ENCODE data around the gene TPTE2.
"Not testable (repeated sequence)": the region's sequence is repeated elsewhere in the genome, so short reads cannot be mapped to it uniquely, and the experiment has no call there.

Gene TPTE2

DNA sequence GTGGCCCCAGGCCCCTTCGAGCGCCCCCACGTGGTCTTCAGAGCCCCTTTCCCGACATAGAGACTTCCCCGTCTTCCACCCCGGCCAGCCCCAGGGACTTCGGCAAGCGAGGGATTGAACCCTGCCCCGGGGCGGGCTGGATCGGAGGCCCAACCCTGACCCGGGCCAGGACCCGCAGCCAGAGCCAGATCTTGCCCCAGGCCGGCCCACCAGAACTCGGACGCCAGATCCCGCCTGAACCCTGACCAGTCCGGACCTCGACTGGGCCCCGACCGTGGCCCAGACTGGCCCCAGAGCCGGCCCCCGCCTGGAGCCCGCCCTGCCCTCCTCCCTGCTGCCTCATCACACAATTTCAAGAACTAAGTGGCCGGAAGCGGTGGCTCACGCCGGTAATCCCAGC is 253 bp upstream of the TPTE2 start:
- no peak for DNase-seq

DNA sequence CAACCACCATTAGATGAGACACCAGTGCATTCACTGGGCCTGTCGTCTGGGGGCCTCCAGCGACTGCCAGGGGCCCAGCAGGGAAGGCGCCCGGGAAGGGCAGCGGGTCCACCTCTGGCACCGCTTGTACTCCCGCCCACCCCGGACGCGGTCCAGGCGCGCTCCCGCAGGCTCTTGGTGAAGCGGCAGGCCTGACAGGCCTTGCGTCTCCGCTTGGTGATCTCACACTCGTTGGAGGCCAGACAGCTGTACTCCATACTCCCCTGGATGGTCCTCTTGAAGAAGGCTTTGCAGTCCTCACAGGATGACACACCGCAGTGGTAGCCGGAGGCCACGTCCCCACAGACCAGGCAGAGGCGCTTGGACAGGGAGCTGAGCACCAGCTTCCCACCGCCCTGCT is 660 bp downstream of the TPTE2 start:
- not testable (repeated sequence) for DNase-seq

DNA sequence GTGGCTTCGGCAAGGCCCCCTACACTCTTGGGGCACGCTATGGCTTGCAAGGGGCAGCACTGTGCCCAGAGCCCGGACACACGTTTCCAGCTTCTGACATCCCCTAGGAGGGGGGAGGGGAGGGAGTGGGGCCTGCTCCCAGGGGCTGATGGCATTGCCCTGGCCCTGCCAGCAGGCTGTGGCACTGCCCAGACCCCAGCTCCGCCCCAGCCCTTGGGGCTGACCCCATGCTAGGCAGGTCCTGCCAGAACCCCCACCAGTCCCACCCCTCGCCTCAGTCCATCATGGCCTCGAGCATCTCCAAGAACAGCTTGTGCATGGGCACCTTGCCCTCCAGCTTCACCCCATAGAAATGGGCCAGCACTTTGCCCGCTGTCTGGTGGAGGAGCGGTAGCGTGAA is 1.6 kb downstream of the TPTE2 start:
- DNase-seq: not testable (repeated sequence)

DNA sequence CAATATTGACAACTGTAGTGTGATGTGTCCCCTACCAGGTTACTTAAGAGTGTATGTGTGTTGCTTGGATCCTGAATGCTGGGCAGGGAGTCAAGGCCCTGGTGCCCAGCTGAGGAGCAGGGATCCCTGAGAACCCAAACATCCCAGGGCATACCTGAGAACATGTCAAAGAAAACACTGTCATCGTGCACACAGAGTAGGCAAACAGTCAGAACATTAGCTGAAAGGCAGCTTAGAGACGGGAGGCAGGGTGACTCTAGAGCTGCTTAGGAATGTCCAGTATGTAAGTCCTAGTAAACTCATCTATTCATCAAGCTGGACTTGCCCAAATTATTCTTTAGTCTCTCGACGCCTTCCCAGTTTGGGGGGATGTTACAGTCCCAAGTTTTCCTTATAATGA is 4.0 kb downstream of the TPTE2 start:
- not testable (repeated sequence) for DNase-seq

DNA sequence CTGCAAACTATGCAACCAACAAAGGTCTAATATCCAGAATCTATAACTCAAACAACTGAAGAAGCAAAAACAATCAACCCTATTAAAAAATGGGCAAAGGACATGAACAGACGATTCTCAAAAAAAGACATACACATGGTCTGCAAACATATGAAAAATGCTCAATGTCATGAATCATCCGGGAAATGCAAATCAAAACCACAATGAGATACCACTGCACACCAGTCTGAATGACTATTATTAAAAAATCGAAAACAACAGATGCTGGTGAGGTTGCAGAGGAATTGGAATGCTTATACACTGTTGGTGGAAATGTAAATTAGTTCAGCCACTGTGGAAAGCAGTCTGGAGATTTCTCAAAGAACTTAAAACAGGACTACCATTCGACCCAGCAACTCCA is 12.1 kb downstream of the TPTE2 start:
- DNase-seq: not testable (repeated sequence)

DNA sequence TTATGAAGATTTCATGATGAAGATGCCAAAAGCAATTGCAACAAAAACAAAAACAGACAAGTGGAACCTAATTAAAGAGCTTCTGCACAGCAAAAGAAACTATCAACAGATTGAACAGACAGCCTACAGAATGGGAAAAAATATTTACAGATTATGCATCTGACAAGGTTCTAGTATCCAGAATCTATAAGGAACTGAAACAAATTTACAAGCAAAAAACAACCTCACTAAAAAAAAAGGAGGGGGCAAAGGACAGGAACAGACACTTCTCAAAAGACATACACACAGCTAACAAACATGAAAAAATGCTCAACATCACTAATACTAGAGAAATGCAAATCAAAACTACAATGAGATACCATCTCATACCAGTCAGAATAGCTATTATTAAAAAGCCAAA is 35.7 kb downstream of the TPTE2 start:
- DNase-seq: not testable (repeated sequence)

DNA sequence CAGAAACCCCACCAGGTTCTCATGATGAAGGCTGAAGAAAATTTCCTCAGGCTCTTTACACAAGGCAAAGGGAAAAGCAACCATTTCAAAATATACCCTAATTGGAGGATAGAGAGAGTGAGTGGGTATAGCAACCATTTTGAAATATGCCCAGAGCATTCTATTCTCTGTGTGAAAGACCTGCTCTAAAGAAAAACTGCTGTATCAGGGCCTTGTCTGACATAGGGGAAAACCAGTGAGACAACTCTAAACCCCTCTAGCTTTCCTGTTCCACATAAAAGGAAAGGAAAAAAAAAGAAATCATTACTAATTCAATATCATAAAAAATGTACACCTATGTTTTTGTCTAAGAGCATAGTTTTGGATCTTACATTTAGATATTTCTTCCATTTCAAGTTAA is 42.3 kb downstream of the TPTE2 start:
- no peak for DNase-seq

DNA sequence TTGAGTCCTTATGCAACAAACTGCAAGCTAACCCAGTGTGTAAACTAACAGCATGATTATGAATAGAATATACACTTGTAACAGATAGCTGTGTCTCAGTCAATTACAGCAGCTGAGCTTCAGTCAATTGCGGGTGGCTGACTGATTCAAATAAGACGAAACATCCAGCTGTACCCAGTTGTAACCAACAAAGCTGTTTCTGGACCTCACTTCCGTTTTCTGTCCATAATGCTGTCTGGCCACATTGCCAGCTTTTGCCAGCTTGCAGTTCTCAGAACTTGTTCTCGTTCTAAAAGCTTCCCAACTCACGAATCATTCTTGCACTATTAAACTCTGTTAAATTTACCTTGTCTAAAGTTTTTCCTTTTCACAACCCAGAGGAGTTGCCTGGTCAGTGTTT is 53.7 kb downstream of the TPTE2 start:
- not testable (repeated sequence) for DNase-seq

DNA sequence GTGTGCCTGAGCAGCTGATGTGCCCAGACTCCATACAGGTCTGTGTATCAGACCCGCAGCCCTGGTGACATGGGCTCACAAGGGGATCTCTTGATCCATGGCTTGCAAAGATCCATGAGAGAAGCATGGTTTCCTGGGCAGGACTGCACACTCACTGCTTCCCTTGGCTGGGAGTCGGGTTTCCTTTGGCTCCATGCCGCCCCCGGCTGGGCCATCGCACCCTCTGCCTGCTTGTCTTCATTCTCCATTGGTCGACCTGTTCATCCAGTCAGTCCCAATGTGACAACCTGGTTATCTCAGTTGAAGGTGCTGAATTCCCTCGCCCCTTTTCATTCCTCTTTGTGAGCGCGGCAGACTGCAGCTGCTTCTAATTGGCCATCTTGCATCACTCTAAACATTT is 101.2 kb downstream of the TPTE2 start:
- not testable (repeated sequence) for DNase-seq

DNA sequence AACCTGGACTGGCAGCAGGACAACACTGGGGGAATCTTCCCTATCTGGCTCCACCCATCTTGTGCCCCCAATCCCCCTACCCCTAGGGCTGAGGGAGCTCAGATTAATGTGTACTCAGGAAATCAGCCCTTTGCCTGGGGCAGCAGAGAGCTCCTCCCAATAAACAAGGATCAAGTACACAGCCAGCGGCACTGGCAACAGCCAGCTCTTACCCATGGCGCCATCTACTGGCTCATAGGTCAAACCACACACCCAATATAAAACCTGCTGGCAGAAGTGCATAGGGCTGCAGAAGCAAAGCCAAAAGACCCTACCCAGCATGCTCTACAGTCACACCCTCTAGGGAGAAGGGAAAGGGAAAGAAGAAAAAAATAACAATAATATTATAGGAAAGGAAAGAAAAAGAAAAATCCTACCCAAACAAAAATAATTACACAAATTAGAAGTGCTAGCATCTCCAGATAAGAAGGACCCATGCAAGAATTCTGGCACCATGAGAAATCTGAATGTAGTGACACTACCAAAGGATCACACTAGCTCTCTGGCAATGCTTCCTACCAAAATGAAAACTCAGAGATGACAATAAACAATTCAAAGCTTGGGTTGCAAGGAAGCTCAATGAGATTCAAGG is 122.2 kb downstream of the TPTE2 start:
- not testable (repeated sequence) for DNase-seq

DNA sequence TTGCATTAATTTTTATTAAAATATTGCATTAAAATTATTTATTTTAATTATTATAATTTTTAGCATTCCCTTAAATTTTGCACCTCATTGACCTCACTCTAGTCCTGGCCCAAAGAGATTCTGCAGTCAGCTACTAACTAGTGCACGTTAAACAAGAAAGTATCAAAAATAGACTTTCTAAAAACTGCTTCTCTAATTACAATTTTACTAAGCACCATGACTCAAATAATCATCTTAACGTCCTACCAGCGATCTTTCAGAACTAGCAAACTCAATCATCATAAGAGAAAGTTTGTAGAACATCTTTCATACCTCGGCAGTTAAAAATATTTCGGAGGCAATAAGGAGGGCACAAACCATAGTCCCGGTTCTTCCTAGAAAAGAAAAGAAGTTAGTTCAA is 123.6 kb downstream of the TPTE2 start:
- not testable (repeated sequence) for DNase-seq

DNA sequence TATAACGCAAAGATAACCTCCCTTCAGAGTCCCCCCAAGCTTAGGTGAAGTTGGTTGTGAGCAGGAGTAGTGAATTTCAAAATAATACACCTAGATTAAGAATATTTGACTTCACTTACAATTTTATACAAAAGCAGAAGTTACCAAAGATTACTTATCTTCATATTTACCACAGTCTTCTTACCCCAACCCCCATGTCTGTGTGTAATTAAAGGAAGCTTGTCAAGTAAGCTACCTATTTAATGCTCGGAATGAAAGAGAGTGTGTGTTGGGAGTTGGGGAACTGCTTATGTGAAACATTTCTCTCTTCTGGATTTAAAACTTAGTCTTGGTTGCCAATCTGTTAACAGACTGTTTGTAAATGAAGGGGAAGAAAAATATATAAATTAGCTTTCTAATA is 139.1 kb downstream of the TPTE2 start:
- not testable (repeated sequence) for DNase-seq

DNA sequence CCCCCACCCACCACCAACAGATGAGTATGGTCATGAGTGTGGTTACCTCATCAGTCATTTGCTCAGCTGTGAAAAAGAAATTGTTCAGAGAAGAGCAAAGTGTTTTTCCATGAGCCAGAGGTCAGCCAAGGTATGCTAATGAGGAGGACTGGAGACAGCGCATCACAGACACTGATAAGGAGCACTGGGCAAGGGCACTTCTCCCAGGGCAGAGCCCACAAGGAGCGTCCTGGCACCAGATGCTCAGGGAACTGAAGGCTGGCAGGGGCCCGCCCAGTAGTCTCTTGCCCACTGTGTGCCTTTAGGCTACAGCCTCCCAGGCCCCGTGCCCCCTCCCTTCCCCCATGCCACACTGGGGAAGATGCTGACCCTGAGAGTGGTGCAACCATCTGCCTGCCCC is 148.8 kb downstream of the TPTE2 start:
- DNase-seq: not testable (repeated sequence)

DNA sequence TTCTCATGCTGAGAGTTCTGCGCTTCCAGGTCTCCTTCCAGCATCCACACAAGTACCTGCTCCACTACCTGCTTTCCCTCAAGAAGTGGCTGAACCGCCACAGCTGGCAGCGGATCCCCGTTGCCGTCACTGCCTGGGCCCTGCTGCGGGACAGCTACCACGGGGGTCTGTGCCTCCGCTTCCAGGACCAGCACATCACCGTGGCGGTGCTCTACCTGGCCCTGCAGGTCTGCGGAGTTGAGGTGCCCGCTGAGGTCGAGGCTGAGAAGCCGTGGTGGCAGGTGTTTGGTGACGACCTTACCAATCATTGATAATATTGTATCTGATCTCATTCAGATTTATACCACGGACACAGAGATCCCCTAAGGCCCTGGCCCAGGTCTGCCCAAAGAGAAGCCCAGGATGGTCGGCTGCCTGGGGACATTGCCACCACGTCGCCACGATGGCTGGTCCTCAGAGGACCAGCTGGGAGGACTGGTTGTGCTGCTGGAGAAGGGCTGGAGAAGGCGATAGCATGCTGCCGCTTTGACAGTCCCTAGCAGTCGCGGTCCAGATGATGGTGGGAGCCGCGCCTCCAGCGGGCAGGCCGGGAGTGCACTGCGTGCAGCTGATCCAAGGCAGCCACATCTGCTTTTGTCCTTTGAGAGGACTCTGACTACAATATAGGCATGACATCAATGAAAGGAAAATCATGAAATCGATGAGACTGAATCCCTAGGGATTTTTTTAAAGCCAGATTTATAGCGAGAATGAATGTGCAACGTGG is 178.4 kb downstream of the TPTE2 start:
- DNase-seq: not testable (repeated sequence)

DNA sequence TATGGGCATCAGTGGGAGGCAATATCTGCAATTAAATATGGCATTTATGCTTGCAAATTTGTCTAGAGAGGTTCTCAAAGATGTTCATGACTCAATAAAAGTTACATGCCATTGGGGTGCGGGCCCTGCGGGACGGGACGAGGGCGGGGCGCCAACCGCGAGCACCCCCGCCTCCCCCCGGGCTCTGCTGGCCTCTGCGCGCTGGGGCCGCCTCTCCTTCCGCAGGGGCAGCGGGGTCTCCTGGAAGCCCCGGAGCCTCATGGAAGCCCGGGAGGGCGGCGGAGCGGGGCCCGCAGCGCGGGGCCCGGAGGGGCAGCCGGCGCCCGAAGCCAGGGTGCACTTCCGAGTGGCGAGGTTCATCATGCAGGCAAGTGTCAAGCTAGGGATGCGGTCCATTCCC is 179.2 kb downstream of the TPTE2 start:
- no peak for DNase-seq

All from cerebellar nuclear complex (tissue), 1 donor.